Uterus (tissue), 2 donors: ENCODE data around the gene SRC.

ENCODE experiments used
- CTCF ChIP-seq, 4 experiments: fragments of 200-600 bp in 2 of 4; fragments of 450-650 bp in 2 of 4; sonication (generic) in 2 of 4; IDR thresholded peaks; one replicate each; pipeline ENCODE4 v1.5.1; 2016 to 2019; ENCODE audit warnings: antibody characterized with exemption in 4 of 4, mild to moderate bottlenecking in 2 of 4, moderate library complexity in 1 of 4
- POLR2A ChIP-seq, 2 donors: fragments of 450-650 bp; IDR thresholded peaks; one replicate each; pipeline ENCODE4 v1.6.1; 2016; ENCODE audit warnings: antibody characterized with exemption in 2 of 2, mild to moderate bottlenecking in 1 of 2, moderate library complexity in 1 of 2

- TF ChIP-seq POLR2A (IDR thresholded peaks at IDR 0.05) (no peak), CTCF (IDR thresholded peaks at IDR 0.05) (no peak)
Measured at GRCh38 chr20:37419774-37420542, 74.0 kb downstream of the SRC start.
